ENCODE results near the gene OR10P1. TPM values are rescaled to one million over a fixed set of nuclear protein-coding genes. Genes with fewer than 3 reads are reported as not detected.

Gene OR10P1
- total RNA-seq, 1 donor from 2014 or later, result not detected

- no peak for TF ChIP-seq EZH2 (IDR thresholded peaks at IDR 0.05; ENCODE audit: insufficient read depth, low read length)
- no peak overlapping the region for H3K4me3 Mint-ChIP-seq (ENCODE audit: unreplicated experiment)
- H3K4me2 ChIP-seq (ENCODE audit: low read length), result no peak overlapping the region
- H4K20me1 ChIP-seq (ENCODE audit: insufficient read depth, low read length), result no peaks in the 10 kb centered on the region
- H3K79me2 ChIP-seq (ENCODE audit: insufficient read depth, low read length), result no peaks in the 10 kb centered on the region
- no peak overlapping the region for H3K27ac Mint-ChIP-seq (ENCODE audit: unreplicated experiment)
- H3K27me3 Mint-ChIP-seq (ENCODE audit: low read depth, unreplicated experiment), result peaks cover 15% of the 10 kb centered on the region
- peaks cover 5% of the 10 kb centered on the region for H3K36me3 Mint-ChIP-seq (ENCODE audit: low read depth, unreplicated experiment)
- no peak overlapping the region for H3K9ac ChIP-seq (ENCODE audit: low read length)
- H3K9me3 ChIP-seq (ENCODE audit: insufficient read depth, low read depth, low read length), result no peaks in the 10 kb centered on the region
- no peak overlapping the region for H3K27ac ChIP-seq (ENCODE audit: low read depth, low read length)
- no peaks in the 10 kb centered on the region for H3K36me3 ChIP-seq (ENCODE audit: insufficient read depth, low read length)
- peaks cover 9% of the 10 kb centered on the region for H3K4me1 Mint-ChIP-seq (ENCODE audit: low read depth, unreplicated experiment)
- peaks cover 5% of the 10 kb centered on the region for H3K4me1 ChIP-seq (ENCODE audit: insufficient read depth, low read length)
- no peak overlapping the region for H3K4me3 ChIP-seq (ENCODE audit: insufficient read depth, low read depth, low read length)
- no peak for DNase-seq (ENCODE audit: low read depth)
- H2AFZ ChIP-seq (ENCODE audit: low read depth, low read length), result no peak overlapping the region
- no peaks in the 10 kb centered on the region for H3K27me3 ChIP-seq (ENCODE audit: insufficient read depth, low read length)
- H3K9me3 Mint-ChIP-seq (ENCODE audit: unreplicated experiment), result peaks cover 5% of the 10 kb centered on the region
- no peak for FAIRE-seq
Observed at GRCh38 chr12:55686366-55687010, 49.8 kb downstream of the OR10P1 start.

Other genes starting within 250 kb of the OR10P1 start
- not detected in 2 replicates for gene OR6C65, start 236.4 kb upstream of the OR10P1 start, total RNA-seq
- not detected in 2 replicates for gene OR6C76, start 210.6 kb upstream of the OR10P1 start, total RNA-seq
- gene OR6C2, start 192.8 kb upstream of the OR10P1 start, total RNA-seq, result not detected in 2 replicates
- gene OR6C70, start 166.8 kb upstream of the OR10P1 start, total RNA-seq, result not detected in 2 replicates
- gene OR6C68, start 144.5 kb upstream of the OR10P1 start, total RNA-seq, result not detected in 2 replicates
- gene OR6C4, start 87.3 kb upstream of the OR10P1 start, total RNA-seq, result not detected in 2 replicates
- not detected in 2 replicates for gene OR2AP1, start 64.4 kb upstream of the OR10P1 start, total RNA-seq
- 20.4 and 26.5 TPM in 2 replicates for gene ITGA7, start 71.0 kb downstream of the OR10P1 start, total RNA-seq
- gene BLOC1S1, start 79.2 kb downstream of the OR10P1 start, total RNA-seq, result 49.2 and 51.0 TPM in 2 replicates
- 1.4 and 2.1 TPM in 2 replicates for gene RDH5, start 83.5 kb downstream of the OR10P1 start, total RNA-seq
- gene CD63, start 92.1 kb downstream of the OR10P1 start, total RNA-seq, result 965 and 1,014 TPM in 2 replicates
- gene GDF11, start 106.2 kb downstream of the OR10P1 start, total RNA-seq, result 25.3 and 28.9 TPM in 2 replicates
- gene SARNP, start 180.8 kb downstream of the OR10P1 start, total RNA-seq, result 95.7 and 105 TPM in 2 replicates
- gene ORMDL2, start 181.1 kb downstream of the OR10P1 start, total RNA-seq, result 54.8 and 58.9 TPM in 2 replicates
- 26.3 and 29.7 TPM in 2 replicates for gene DNAJC14, start 192.7 kb downstream of the OR10P1 start, total RNA-seq
- 3.6 and 4.7 TPM in 2 replicates for gene MMP19, start 206.0 kb downstream of the OR10P1 start, total RNA-seq